Sigmoid colon (tissue), 4 donors: Measurements from ENCODE around the gene MAGEB3.

ENCODE experiments used
- EP300 ChIP-seq, 4 donors: sonication (generic); formaldehyde crosslinking; IDR thresholded peaks; one replicate each; pipeline ENCODE4 v1.6.1; 2017; ENCODE audit warnings: antibody characterized with exemption in 4 of 4
- POLR2A ChIP-seq, 2 donors: fragments of 450-650 bp; IDR thresholded peaks; one replicate each; pipeline ENCODE4 v1.6.1; 2016; ENCODE audit warnings: antibody characterized with exemption in 2 of 2, mild to moderate bottlenecking in 2 of 2, moderate library complexity in 2 of 2

GRCh38 chrX:30241724-30242415 lies 11.4 kb downstream of the MAGEB3 start, which contains the start of gene MAGEB4:
- no peak for TF ChIP-seq EP300 (IDR thresholded peaks at IDR 0.05)
- no peak for TF ChIP-seq POLR2A (IDR thresholded peaks at IDR 0.05)
